Right atrium auricular region (tissue), 2 donors: ENCODE measurements around the gene XAF1. TPM values are rescaled to one million over a fixed set of nuclear protein-coding genes. Genes with fewer than 3 reads are reported as not detected.
A peak's percentile ranks its signal among the peaks of the same experiment; 100 is the strongest.

ENCODE experiments used
- DNase-seq: peaks from one replicate; pipeline ENCODE4 v3.0.0-alpha.2; 2019; ENCODE audit warnings: low spot score
- H3K27ac ChIP-seq, 2 donors: fragments of 200-600 bp; sonication (generic); 1 replicate in 1 of 2; 2 replicates in 1 of 2; pipeline ENCODE4 v1.5.1; 2016 to 2019
- H3K27me3 ChIP-seq, 2 donors: fragments of 200-600 bp; sonication (generic); one replicate each; pipeline versions ENCODE4 v1.5.1 to v1.6.0; 2017 to 2019
- H3K36me3 ChIP-seq: fragments of 200-600 bp; sonication (generic); one replicate; pipeline ENCODE4 v1.5.1; 2016
- H3K4me1 ChIP-seq, 2 donors: fragments of 200-600 bp; sonication (generic); one replicate each; pipeline versions ENCODE4 v1.5.1 to v1.6.0; 2017 to 2019
- H3K4me3 ChIP-seq, 2 donors: fragments of 200-600 bp; sonication (generic); 1 replicate in 1 of 2; 2 replicates in 1 of 2; pipeline ENCODE4 v1.5.1; 2017 to 2019; ENCODE audit warnings: mild to moderate bottlenecking in 1 of 2, moderate library complexity in 1 of 2
- H3K9me3 ChIP-seq, 2 donors: fragments of 200-600 bp; sonication (generic); one replicate each; pipeline ENCODE4 v1.5.1; 2019
- total RNA-seq, 2 donors: library from RNA; depleted of rRNA; stranded (reverse); fragments of >200 nt; gene quantifications; one replicate each; pipeline ENCODE4 v1.1.0, GENCODE V29; 2016
- TF ChIP-seq, protein P1 (sequence below), 2 donors: fragments of 200-600 bp; sonication (generic); IDR thresholded peaks; one replicate each; pipeline ENCODE4 v1.5.1; 2019; ENCODE audit warnings: antibody characterized with exemption in 2 of 2

Gene XAF1
- total RNA-seq, 2 donors from 2014 or later: 9.4 to 12.8 TPM

DNA sequence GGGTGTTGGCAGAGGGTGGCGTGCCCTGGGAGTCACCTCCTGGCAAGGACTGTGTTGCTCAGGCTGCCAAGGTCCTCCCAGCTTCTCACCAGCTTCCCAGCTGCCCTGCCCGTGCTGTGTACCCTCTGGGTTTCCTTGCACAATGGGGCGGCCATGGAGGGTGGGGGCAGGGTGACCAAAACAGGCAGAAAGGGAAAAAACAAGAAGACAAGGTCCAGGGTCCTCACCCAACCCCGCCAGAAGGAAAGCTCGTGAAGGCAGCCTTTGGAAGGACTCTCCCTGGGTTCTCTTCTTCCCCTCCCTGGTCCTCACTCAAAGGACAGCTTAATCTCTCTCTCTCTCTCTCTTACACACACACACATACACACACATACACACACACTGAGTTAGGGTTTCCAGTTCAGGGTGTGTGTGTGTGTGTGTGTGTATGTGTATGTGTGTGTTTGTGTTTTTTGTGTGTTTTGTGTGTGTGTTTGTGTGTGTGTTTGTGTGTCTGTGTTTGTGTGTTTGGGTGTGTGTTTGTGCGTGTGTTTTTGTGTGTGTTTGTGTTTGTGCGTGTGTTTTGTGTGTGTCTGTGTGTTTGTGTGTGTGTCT lies 44.7 kb upstream of the XAF1 start:
- Histone ChIP-seq H3K4me1 (peaks cover 0 to 13% of the 10 kb centered on the region in 2 donors), H3K4me3 (no peak overlapping the region), H3K9me3 (peaks cover 0 to 10% of the 10 kb centered on the region in 2 donors), H3K27me3 (peaks cover 0 to 15% of the 10 kb centered on the region in 2 donors), H3K27ac (no peak overlapping the region), H3K36me3 (no peaks in the 10 kb centered on the region)
- no peak for DNase-seq
- TF ChIP-seq, protein P1, sequence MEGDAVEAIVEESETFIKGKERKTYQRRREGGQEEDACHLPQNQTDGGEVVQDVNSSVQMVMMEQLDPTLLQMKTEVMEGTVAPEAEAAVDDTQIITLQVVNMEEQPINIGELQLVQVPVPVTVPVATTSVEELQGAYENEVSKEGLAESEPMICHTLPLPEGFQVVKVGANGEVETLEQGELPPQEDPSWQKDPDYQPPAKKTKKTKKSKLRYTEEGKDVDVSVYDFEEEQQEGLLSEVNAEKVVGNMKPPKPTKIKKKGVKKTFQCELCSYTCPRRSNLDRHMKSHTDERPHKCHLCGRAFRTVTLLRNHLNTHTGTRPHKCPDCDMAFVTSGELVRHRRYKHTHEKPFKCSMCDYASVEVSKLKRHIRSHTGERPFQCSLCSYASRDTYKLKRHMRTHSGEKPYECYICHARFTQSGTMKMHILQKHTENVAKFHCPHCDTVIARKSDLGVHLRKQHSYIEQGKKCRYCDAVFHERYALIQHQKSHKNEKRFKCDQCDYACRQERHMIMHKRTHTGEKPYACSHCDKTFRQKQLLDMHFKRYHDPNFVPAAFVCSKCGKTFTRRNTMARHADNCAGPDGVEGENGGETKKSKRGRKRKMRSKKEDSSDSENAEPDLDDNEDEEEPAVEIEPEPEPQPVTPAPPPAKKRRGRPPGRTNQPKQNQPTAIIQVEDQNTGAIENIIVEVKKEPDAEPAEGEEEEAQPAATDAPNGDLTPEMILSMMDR (IDR thresholded peaks at IDR 0.05): no peak

- Histone ChIP-seq H3K27me3 (peaks cover 0 to 15% of the 10 kb centered on the region in 2 donors), H3K4me1 (peaks cover 0 to 13% of the 10 kb centered on the region in 2 donors)
- no peak for DNase-seq
These were observed 44.2 kb upstream of the XAF1 start for GRCh38 chr17:6711681-6712057.

GRCh38 chr17:6712058-6712853 lies 43.6 kb upstream of the XAF1 start:
- H3K4me3 ChIP-seq: no peak overlapping the region
- DNase-seq: no peak
- H3K27me3 ChIP-seq: peaks cover 0 to 15% of the 10 kb centered on the region in 2 donors
- peaks cover 0 to 13% of the 10 kb centered on the region in 2 donors for H3K4me1 ChIP-seq
- no peak overlapping the region for H3K27ac ChIP-seq
- H3K36me3 ChIP-seq: no peaks in the 10 kb centered on the region
- peaks cover 0 to 10% of the 10 kb centered on the region in 2 donors for H3K9me3 ChIP-seq
- TF ChIP-seq, protein P1 (IDR thresholded peaks at IDR 0.05): no peak

More at GRCh38 chr17:6711681-6712057, 44.2 kb upstream of the XAF1 start:
- TF ChIP-seq, protein P1 (IDR thresholded peaks at IDR 0.05): no peak
- no peaks in the 10 kb centered on the region for H3K36me3 ChIP-seq
- no peak overlapping the region for H3K4me3 ChIP-seq
- no peak overlapping the region for H3K27ac ChIP-seq
- H3K9me3 ChIP-seq: peaks cover 0 to 10% of the 10 kb centered on the region in 2 donors

GRCh38 chr17:6712854-6713129 lies 43.1 kb upstream of the XAF1 start:
- Histone ChIP-seq H3K27me3 (peaks cover 0 to 15% of the 10 kb centered on the region in 2 donors), H3K4me3 (peak overlapping the region in 1 of 2 donors; percentile 40), H3K4me1 (peaks cover 0 to 13% of the 10 kb centered on the region in 2 donors), H3K36me3 (no peaks in the 10 kb centered on the region), H3K9me3 (peaks cover 0 to 10% of the 10 kb centered on the region in 2 donors), H3K27ac (no peak overlapping the region)
- peak; percentile 32 for DNase-seq
- TF ChIP-seq, protein P1 (IDR thresholded peaks at IDR 0.05): no peak

- TF ChIP-seq, protein P1 (IDR thresholded peaks at IDR 0.05): peak in 1 of 2 donors; percentile 33
- H3K27ac ChIP-seq: no peak within 1 kb of the TSS
These were observed 42.5 kb upstream of the XAF1 start, which contains the start of gene SLC13A5 for GRCh38 chr17:6713130-6713917. SLC13A5 (minus strand) TSS chr17:6713369; CDS start chr17:6713333, 36 bp downstream.

More at GRCh38 chr17:6713130-6713917, 42.5 kb upstream of the XAF1 start, which contains the start of gene SLC13A5:
- Histone ChIP-seq H3K36me3 (no peaks in the 10 kb centered on the region), H3K9me3 (peaks cover 0 to 10% of the 10 kb centered on the region in 2 donors), H3K27me3 (peaks cover 0 to 15% of the 10 kb centered on the region in 2 donors), H3K4me1 (peaks cover 0 to 13% of the 10 kb centered on the region in 2 donors), H3K4me3 (peak within 1 kb of the TSS in 1 of 2 donors; percentile 40)
- DNase-seq: peak; percentile 5
